ENCODE measurements around the gene OR2AG1. TPM values are rescaled to one million over a fixed set of nuclear protein-coding genes. Genes with fewer than 3 reads are reported as not detected.

OR2AG1 gene
- total RNA-seq, 1 donor from 2014 or later, result not detected

DNA sequence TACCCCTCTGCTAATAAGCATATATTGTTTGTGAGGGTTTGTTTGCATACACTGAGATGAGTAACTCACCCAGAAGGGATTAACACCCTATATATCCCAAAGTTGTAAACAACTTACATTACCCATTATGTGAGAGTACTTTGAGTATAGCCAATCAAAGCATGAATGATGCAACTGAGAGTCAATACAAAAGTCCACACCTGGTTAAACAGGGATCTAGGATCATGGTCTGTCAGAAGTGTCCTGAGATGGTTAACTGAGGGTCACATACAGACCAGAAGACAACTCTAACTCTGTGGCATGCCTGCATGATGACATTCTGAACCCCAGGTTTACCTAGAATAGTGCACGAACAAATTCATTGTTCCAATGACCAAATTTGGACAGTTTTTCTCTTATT, 45.3 kb downstream of the OR2AG1 start:
- no peak for TF ChIP-seq EZH2 (IDR thresholded peaks at IDR 0.05; ENCODE audit: insufficient read depth, low read length)
- TF ChIP-seq, protein P1, sequence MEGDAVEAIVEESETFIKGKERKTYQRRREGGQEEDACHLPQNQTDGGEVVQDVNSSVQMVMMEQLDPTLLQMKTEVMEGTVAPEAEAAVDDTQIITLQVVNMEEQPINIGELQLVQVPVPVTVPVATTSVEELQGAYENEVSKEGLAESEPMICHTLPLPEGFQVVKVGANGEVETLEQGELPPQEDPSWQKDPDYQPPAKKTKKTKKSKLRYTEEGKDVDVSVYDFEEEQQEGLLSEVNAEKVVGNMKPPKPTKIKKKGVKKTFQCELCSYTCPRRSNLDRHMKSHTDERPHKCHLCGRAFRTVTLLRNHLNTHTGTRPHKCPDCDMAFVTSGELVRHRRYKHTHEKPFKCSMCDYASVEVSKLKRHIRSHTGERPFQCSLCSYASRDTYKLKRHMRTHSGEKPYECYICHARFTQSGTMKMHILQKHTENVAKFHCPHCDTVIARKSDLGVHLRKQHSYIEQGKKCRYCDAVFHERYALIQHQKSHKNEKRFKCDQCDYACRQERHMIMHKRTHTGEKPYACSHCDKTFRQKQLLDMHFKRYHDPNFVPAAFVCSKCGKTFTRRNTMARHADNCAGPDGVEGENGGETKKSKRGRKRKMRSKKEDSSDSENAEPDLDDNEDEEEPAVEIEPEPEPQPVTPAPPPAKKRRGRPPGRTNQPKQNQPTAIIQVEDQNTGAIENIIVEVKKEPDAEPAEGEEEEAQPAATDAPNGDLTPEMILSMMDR (IDR thresholded peaks at IDR 0.05; ENCODE audit: insufficient read depth, low read depth, low read length), result no peak
- Mint-ChIP-seq H3K27me3 (ENCODE audit: low read depth, unreplicated experiment) (no peaks in the 10 kb centered on the region), H3K27ac (ENCODE audit: unreplicated experiment) (no peak overlapping the region), H3K9me3 (ENCODE audit: unreplicated experiment) (no peaks in the 10 kb centered on the region), H3K4me1 (ENCODE audit: low read depth, unreplicated experiment) (no peaks in the 10 kb centered on the region), H3K4me3 (ENCODE audit: unreplicated experiment) (no peak overlapping the region), H3K36me3 (ENCODE audit: low read depth, unreplicated experiment) (no peaks in the 10 kb centered on the region)
- no peaks in the 10 kb centered on the region for H3K27me3 ChIP-seq (ENCODE audit: insufficient read depth, low read length)
- no peak overlapping the region for H3K4me2 ChIP-seq (ENCODE audit: low read length)
- H3K79me2 ChIP-seq (ENCODE audit: insufficient read depth, low read length), result no peaks in the 10 kb centered on the region
- no peaks in the 10 kb centered on the region for H3K4me1 ChIP-seq (ENCODE audit: insufficient read depth, low read length)
- no peaks in the 10 kb centered on the region for H4K20me1 ChIP-seq (ENCODE audit: insufficient read depth, low read length)
- no peak for FAIRE-seq
- DNase-seq (ENCODE audit: low read depth), result no peak
- no peak overlapping the region for H3K9ac ChIP-seq (ENCODE audit: low read length)
- no peak overlapping the region for H3K27ac ChIP-seq (ENCODE audit: low read depth, low read length)
- no peaks in the 10 kb centered on the region for H3K36me3 ChIP-seq (ENCODE audit: insufficient read depth, low read length)
- no peaks in the 10 kb centered on the region for H3K9me3 ChIP-seq (ENCODE audit: insufficient read depth, low read depth, low read length)
- no peak overlapping the region for H2AFZ ChIP-seq (ENCODE audit: low read depth, low read length)
- no peak overlapping the region for H3K4me3 ChIP-seq (ENCODE audit: insufficient read depth, low read depth, low read length)

- no peak overlapping the region for H3K27ac ChIP-seq (ENCODE audit: low read depth, low read length)
- H2AFZ ChIP-seq (ENCODE audit: low read depth, low read length), result no peak overlapping the region
- H3K27me3 Mint-ChIP-seq (ENCODE audit: low read depth, unreplicated experiment), result no peaks in the 10 kb centered on the region
- TF ChIP-seq EZH2 (IDR thresholded peaks at IDR 0.05; ENCODE audit: insufficient read depth, low read length), result no peak
- TF ChIP-seq, protein P1 (IDR thresholded peaks at IDR 0.05; ENCODE audit: insufficient read depth, low read depth, low read length), result no peak
- no peak overlapping the region for H3K27ac Mint-ChIP-seq (ENCODE audit: unreplicated experiment)
- no peaks in the 10 kb centered on the region for H3K9me3 ChIP-seq (ENCODE audit: insufficient read depth, low read depth, low read length)
- no peak overlapping the region for H3K4me3 Mint-ChIP-seq (ENCODE audit: unreplicated experiment)
- no peaks in the 10 kb centered on the region for H3K4me1 ChIP-seq (ENCODE audit: insufficient read depth, low read length)
- no peak overlapping the region for H3K4me2 ChIP-seq (ENCODE audit: low read length)
- no peaks in the 10 kb centered on the region for H3K9me3 Mint-ChIP-seq (ENCODE audit: unreplicated experiment)
- H3K79me2 ChIP-seq (ENCODE audit: insufficient read depth, low read length), result no peaks in the 10 kb centered on the region
- H3K36me3 ChIP-seq (ENCODE audit: insufficient read depth, low read length), result no peaks in the 10 kb centered on the region
- no peaks in the 10 kb centered on the region for H3K36me3 Mint-ChIP-seq (ENCODE audit: low read depth, unreplicated experiment)
- FAIRE-seq (no peak), DNase-seq (ENCODE audit: low read depth) (no peak)
- H3K9ac ChIP-seq (ENCODE audit: low read length), result no peak overlapping the region
- H4K20me1 ChIP-seq (ENCODE audit: insufficient read depth, low read length), result no peaks in the 10 kb centered on the region
- H3K4me1 Mint-ChIP-seq (ENCODE audit: low read depth, unreplicated experiment), result no peaks in the 10 kb centered on the region
- H3K27me3 ChIP-seq (ENCODE audit: insufficient read depth, low read length), result no peaks in the 10 kb centered on the region
- no peak overlapping the region for H3K4me3 ChIP-seq (ENCODE audit: insufficient read depth, low read depth, low read length)
Observed at GRCh38 chr11:6833356-6833755, 50.5 kb downstream of the OR2AG1 start.

DNA sequence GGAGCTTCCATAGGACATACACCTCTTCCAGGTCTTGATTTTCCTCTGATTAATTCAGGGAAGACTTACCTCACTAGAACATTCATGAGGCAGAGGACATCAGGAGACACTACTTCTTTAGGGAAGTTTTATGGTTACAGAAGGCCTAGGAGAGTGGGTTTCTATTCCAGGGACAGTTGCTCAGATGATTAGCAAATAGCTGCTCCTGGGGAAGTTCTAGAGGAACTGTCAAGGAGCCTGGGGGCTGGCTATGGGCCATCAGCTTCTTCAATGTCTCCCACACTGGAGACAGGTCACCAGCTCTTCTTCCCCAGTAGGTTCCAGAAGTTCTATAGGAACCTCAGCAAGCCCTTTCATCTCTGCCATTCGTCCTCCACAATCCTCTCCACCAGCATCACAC, 51.2 kb downstream of the OR2AG1 start:
- FAIRE-seq (no peak), DNase-seq (ENCODE audit: low read depth) (no peak)
- Histone ChIP-seq H3K36me3 (ENCODE audit: insufficient read depth, low read length) (no peaks in the 10 kb centered on the region), H3K9ac (ENCODE audit: low read length) (no peak overlapping the region), H3K27ac (ENCODE audit: low read depth, low read length) (no peak overlapping the region), H3K4me3 (ENCODE audit: insufficient read depth, low read depth, low read length) (no peak overlapping the region), H3K4me1 (ENCODE audit: insufficient read depth, low read length) (no peaks in the 10 kb centered on the region), H4K20me1 (ENCODE audit: insufficient read depth, low read length) (no peaks in the 10 kb centered on the region), H2AFZ (ENCODE audit: low read depth, low read length) (no peak overlapping the region), H3K27me3 (ENCODE audit: insufficient read depth, low read length) (no peaks in the 10 kb centered on the region), H3K79me2 (ENCODE audit: insufficient read depth, low read length) (no peaks in the 10 kb centered on the region), H3K4me2 (ENCODE audit: low read length) (no peak overlapping the region), H3K9me3 (ENCODE audit: insufficient read depth, low read depth, low read length) (no peaks in the 10 kb centered on the region)
- H3K36me3 Mint-ChIP-seq (ENCODE audit: low read depth, unreplicated experiment), result no peaks in the 10 kb centered on the region
- H3K27ac Mint-ChIP-seq (ENCODE audit: unreplicated experiment), result no peak overlapping the region
- H3K4me3 Mint-ChIP-seq (ENCODE audit: unreplicated experiment), result no peak overlapping the region
- TF ChIP-seq, protein P1 (IDR thresholded peaks at IDR 0.05; ENCODE audit: insufficient read depth, low read depth, low read length), result no peak
- TF ChIP-seq EZH2 (IDR thresholded peaks at IDR 0.05; ENCODE audit: insufficient read depth, low read length), result no peak
- H3K9me3 Mint-ChIP-seq (ENCODE audit: unreplicated experiment), result no peaks in the 10 kb centered on the region
- H3K4me1 Mint-ChIP-seq (ENCODE audit: low read depth, unreplicated experiment), result no peaks in the 10 kb centered on the region
- no peaks in the 10 kb centered on the region for H3K27me3 Mint-ChIP-seq (ENCODE audit: low read depth, unreplicated experiment)

Other genes with a start within 250 kb of the OR2AG1 start
- gene RRP8, start 179.4 kb upstream of the OR2AG1 start, total RNA-seq, result 23.9 and 25.8 TPM in 2 replicates
- 209 and 218 TPM in 2 replicates for gene ILK, start 179.2 kb upstream of the OR2AG1 start, total RNA-seq
- 111 and 113 TPM in 2 replicates for gene TAF10, start 170.8 kb upstream of the OR2AG1 start, total RNA-seq
- gene TPP1, start 163.6 kb upstream of the OR2AG1 start, total RNA-seq, result 43.4 and 58.3 TPM in 2 replicates
- 7.7 and 8.4 TPM in 2 replicates for gene DCHS1, start 127.2 kb upstream of the OR2AG1 start, total RNA-seq
- gene MRPL17, start 99.7 kb upstream of the OR2AG1 start, total RNA-seq, result 89.2 and 89.9 TPM in 2 replicates
- gene OR2AG2, start 11.0 kb upstream of the OR2AG1 start, total RNA-seq, result 0.07 and 0.27 TPM in 2 replicates
- gene OR6A2, start 16.7 kb downstream of the OR2AG1 start, total RNA-seq, result 0.09 TPM in 1 of 2 replicates, not detected in the other
- not detected in 2 replicates for gene OR10A5, start 62.7 kb downstream of the OR2AG1 start, total RNA-seq
- gene OR10A2, start 80.0 kb downstream of the OR2AG1 start, total RNA-seq, result not detected in 2 replicates
- not detected in 2 replicates for gene OR10A4, start 93.6 kb downstream of the OR2AG1 start, total RNA-seq
- 0.39 TPM in 1 of 2 replicates, not detected in the other for gene OR2D2, start 109.5 kb downstream of the OR2AG1 start, total RNA-seq
- gene OR2D3, start 138.0 kb downstream of the OR2AG1 start, total RNA-seq, result not detected in 2 replicates
- gene ZNF215, start 143.4 kb downstream of the OR2AG1 start, total RNA-seq, result 2.1 and 2.9 TPM in 2 replicates
- gene ZNF214, start 237.3 kb downstream of the OR2AG1 start, total RNA-seq, result 0.93 and 0.94 TPM in 2 replicates
- gene NLRP14, start 237.5 kb downstream of the OR2AG1 start, total RNA-seq, result not detected in 2 replicates

Measured in astrocyte (in vitro differentiated cells and primary cell).